ENCODE data around the gene SASH3.
"Not testable (repeated sequence)": the region's sequence is repeated elsewhere in the genome, so short reads cannot be mapped to it uniquely, and the experiment has no call there.

The SASH3 gene

DNA sequence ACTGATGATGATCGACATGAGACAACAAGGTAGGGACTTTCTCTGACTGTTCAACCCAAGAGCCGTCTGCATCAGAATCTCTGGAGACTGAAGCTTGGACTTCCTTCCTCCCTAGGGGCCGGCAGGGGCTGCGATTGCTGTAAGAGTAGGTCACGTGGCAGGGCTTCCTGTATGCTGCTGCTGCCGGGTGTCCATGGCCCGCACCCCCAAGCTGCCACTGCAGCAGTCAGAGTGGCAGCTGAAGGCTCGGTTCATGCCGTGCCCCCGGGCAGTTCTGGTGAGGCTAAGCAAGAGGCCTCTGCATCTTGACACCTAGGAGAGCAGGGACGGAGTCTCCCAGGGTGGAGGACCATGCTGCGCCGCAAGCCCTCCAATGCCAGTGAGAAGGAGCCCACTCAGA lies at the start of gene SASH3:
Gene SASH3 (plus strand): TSS at position 203 of the 400 bp plus-strand sequence. CDS start 149 bp downstream, at position 352.
- no peak for DNase-seq (ENCODE audit: low spot score)

DNA sequence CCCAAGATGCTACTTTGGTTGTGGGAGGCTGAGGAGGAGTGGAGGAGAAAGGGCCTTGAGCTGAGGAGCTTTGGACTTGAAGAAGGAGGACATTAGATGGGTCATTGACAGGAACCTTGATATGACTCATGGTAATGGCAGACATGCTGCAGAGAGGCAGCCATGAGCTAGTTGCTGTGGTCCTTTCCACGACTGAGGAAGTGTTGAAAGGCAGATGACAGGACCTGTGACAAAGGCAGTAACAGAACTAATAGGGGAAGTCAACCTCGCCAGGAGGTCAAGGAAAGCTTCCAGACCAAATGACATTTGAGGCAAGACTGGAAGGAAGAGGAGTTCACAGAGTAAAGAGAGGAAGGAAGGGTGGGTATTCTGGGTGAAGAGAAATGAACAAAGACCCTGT lies 48.5 kb upstream of the SASH3 start:
- DNase-seq (ENCODE audit: low spot score) = no peak

DNA sequence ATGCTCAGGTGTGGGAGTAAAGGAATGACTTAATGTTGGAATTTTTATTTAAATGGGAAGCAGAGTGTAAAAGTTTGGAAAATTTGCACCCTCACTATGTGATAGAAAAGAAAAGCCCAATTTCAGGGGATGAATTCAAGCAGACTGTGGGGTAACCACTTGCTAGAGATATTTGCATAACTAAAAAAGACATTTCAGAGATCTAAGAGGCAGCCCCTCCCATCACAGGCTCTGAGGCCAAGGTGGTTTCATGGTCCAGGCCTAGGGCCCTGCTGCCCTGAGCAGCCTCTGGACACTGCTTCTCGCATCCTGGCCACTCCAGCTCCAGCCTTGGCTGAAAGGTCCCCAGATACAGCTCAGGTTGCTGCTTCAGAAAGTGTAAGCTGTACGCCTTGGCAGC lies 46.9 kb upstream of the SASH3 start:
- DNase-seq (ENCODE audit: low spot score) = no peak

DNA sequence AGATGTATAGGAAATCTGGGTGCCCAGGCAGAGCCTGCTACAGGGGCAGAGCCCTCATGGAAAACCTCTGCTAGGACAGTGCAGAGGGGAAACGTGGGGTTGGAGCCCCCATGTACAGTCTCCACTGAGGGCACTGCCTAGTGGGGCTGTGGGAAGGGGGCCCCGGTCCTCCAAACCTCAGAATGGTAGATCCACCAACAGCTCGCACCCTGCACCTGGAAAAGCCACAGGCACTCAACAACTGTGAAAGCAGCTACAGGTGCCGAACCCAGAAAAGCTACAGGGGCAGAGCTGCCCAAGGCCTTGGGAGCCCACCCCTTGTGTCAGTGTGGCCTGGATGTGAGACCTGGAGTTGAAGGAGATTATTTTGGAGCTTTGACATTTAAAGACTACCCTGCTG lies 46.4 kb upstream of the SASH3 start:
- no peak for DNase-seq (ENCODE audit: low spot score)

DNA sequence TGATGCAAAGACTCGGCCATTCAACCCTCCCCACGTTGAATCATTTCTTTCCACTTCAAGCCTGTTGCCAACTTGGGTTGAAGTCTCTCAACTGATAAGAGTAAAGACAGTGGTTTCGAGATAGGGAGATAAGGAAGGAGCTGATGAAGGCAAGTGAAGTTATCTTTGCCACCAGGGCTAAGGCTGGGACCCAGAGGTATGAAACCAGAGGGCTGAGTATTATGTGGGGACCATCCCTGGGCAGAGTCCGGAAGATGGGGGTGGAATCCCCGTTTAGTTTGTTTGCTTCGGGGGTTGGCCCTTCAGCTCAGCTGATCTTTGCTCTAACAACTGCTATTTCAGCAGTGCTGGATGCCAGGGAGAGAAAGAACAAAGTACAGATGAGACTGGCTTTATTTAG lies 43.3 kb upstream of the SASH3 start:
- no peak for DNase-seq (ENCODE audit: low spot score)

DNA sequence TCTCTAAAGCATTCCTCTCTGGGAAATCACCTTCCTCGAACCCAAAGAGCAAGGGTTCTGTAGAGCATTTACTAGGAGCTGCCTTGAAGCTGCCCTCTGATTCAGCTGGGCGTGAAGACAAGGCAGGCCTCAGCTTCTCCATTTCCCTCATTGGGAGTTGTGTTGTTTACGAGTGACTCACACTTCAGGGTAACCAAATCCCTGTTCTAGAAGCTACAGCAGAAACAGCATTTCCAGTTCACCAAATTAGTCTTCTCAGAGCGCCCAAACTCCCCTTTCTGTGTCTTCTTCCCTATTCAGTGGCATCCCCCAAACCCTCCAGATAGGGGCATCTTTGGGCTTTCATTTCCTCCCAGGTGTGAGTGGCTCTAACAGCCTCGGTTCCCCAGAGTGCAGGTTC lies 41.8 kb upstream of the SASH3 start:
- no peak for DNase-seq (ENCODE audit: low spot score)

DNA sequence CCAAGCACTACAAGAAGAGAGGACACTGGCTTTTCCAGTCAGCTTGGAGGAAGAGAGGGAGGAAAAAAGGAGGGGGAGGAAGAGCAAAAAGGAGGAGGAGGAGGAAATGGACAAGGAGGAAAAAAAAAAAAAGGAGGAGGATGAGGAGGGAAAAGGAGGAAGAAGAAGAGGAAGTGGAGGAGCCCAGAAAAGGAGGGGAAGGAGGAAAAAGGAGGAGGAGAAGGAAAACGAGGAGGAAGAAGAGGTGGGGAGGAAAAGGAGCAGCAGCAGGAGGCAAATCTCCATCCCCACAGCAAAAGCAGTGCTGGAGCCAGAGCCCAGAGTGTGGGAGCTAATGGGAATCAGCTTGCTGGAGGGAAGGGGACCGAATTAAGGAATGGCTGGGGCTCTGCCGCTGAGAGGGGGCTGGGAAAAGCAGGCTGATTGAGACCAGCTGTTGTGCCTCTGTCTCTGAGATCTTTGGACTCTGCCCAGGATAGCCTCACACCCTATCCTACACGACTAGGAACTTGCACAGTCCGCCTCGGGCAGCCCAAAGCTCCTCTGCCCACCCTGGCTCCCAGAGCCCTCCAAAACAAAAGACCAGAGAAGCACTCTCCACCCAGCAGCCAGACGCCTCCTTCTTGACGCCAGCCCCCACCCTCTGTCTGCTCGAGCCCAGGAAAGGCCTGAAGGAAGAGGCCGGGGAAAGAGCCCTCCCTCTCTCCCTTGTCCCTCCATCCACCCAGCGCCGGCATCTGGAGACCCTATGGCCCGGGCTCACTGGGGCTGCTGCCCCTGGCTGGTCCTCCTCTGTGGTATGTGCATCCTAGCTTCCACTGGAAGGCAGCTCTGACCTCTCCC lies 41.1 kb upstream of the SASH3 start, which contains the start of gene XPNPEP2:
Gene XPNPEP2 (plus strand): TSS at position 514 of the 843 bp plus-strand sequence. CDS start 235 bp downstream, at position 749.
- no peak for DNase-seq (ENCODE audit: low spot score)

DNA sequence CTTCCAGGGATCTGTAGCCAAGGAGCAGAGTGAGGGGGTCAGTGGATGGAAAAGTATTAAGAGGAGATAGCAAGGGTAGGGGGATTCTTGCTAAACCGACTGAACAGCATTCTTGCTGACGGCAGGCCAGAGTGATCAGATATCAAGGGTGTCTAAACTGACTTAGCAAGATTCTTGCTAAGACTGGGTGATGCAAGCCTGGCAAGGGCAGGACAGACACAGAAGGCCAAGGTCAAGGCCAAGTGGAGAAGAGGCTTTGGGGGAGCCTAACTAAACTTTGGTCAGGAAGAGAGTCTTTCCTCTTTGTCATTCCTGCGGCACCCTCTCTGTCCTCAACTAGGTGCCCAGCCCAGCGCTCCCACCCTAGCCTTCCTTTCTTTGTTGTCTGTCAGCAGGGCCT lies 40.2 kb upstream of the SASH3 start:
- DNase-seq (ENCODE audit: low spot score) = no peak

DNA sequence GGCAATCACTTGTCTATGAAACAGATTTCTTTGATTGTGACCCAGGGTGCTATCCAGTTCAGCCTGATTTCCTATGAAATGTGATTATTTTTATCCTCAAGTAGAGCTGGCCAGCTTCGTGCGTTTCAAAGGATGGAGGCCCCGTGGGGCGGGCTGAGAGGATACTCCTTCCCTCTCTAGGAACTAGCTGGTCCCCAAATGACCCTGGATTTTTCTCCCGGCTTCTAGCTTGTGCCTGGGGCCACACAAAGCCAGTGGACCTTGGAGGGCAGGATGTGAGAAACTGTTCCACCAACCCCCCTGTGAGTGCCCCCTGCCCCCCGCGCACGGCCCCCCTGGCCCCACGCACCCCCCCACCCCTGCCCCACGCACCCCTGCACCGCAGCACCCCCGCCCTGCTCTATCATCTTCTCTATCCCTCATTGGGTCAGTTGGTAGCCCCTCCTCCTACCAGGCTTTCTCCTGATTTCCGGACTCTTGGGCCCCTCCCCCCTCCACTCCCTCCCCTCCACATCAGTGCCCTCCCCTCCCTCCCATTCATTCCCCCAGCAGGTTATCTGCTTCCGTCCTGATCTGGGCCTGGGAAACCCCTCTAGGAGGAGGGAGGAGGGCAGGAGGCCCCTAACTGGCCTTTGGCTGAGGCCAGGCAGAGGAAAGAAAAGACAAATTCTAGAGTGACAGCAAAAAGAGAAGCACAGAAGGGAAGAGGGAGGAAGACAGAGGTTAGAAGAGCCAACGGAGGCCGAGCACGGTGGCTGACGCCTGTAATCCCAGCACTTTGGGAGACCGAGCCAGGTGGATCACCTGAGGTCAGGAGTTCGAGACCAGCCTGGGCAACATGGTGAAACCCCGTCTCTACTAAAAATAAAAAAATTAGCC lies 37.6 kb upstream of the SASH3 start:
- DNase-seq (ENCODE audit: low spot score) = no peak

DNA sequence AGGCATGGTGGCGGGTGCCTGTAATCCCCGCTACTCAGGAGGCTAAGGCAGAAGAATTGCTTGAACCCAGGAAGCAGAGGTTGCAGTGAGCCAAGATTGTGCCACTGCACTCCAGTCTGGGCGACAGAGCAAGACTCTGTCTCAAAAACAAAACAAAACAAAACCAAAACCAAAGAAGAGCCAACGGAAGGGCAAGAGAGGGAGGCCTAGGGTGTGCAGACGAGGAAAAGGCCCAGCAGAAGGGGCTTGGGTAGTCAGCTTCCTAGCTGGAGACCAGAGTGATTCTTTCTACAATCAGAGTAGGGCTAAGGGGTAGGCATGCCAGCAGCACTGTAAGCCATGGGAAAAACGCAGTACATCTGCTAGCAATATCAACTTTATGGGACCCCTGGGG lies 37.0 kb upstream of the SASH3 start:
- not testable (repeated sequence) for DNase-seq (ENCODE audit: low spot score)

DNA sequence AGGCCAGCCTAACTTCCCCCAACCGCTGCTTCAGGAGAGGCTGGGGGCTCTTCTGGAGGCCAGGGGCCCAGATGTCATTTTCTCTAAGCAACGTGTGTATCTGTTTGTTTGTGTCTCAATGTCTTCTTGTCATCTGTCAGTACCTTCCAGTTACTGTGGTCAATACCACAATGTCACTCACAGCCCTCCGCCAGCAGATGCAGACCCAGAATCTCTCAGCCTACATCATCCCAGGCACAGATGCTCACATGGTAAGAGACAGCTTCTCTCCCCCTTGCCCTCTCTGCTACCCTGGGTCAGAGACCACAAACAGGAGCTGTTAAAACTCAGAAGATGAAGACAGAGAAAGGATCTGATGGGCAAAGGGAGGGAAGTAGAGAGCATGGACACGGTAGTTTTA lies 35.9 kb upstream of the SASH3 start:
- DNase-seq (ENCODE audit: low spot score) = no peak

DNA sequence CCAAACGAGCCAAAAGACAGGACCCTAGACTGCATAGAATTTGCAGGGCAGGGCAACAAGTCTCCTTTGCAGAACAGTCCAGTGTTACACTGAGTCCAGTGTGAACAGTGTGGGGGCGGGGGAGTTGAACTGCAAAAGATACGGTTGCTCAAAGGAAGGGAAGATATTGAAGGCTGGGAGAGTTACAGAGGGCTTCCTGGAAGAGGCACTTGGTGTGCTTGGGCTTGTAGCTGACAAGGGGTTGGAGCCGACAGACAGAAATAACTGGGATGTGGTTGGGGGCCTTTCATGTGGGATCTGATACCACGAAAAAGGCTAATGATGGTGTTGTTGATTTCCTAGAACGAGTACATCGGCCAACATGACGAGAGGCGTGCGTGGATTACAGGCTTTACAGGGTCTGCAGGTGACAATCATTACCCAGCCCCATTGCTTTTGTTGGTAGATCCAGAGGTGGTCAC lies 34.9 kb upstream of the SASH3 start:
- DNase-seq (ENCODE audit: low spot score) = no peak

DNA sequence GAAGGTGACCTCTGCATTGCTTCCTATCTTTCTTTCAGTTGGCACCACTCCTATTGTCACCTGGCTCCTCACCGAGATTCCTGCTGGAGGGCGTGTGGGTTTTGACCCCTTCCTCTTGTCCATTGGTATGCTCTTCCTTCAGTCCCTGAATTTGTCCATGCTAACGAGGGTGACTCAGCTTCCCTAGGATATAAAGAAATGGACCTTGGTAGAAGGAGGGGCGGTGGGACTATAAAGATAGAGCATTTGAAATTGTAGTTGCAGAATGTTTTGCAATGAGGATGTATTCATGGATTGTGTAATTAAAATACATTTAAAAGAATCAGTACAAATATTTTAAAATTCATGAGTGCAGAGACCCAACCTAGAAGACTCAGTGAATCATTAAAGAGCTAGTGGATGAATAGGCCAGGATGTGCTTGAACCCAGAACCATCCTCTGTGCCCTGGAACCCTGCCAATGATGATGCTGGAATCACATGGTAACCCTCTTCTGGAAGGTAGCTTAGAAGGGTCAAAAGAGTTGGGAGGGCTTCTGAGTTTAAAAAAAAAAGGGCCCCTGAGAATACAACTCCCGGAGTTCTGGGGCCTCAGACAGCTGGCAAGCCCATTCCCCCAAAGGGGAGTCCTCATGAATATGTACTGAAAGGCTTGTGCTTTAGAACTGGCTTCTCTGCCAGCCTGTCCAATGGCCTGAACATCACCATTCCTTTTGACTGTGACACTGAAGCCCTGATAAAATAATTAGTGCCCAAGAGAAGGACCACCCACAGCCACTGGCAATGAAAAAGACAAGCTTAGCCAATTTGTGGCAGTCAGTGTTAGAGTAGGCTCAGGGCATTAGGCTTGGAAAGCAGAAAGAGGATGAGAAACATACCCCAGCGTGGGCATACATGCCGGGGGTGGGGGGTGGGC lies 32.9 kb upstream of the SASH3 start:
- no peak for DNase-seq (ENCODE audit: low spot score)

DNA sequence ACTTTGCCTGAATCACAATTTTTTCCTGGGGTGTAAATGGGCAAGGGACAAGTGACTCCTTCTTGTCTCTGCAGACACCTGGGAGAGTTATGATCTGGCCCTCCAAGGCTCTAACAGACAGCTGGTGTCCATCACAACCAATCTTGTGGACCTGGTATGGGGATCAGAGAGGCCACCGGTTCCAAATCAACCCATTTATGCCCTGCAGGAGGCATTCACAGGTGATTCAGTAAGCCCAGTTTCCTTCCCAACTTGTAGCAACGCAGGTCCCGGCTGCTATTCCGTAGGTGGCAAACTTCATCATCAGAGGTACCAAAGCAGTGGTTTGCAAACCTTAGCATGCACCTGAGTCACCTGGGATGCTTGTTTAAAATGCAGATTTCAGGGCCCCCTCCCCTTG lies 32.2 kb upstream of the SASH3 start:
- no peak for DNase-seq (ENCODE audit: low spot score)

DNA sequence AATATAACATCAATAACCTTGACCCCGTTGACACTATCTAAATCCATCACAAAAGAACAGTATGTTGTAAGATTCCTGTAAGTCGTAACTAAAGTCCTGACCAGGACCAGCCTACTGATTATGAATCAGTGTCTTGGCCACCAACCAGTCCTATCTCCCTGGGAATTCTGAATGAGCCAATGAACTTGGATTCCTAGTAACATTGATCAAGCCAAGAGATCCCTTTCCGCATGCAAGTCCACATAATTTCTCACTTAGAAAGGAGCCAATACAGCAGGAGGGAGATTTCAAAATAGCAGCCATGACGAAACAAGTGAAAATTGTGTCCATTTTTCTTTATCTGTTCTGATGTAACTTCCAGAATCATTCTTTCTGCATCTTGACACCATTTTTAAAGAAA lies 31.4 kb upstream of the SASH3 start:
- DNase-seq (ENCODE audit: low spot score) = no peak

DNA sequence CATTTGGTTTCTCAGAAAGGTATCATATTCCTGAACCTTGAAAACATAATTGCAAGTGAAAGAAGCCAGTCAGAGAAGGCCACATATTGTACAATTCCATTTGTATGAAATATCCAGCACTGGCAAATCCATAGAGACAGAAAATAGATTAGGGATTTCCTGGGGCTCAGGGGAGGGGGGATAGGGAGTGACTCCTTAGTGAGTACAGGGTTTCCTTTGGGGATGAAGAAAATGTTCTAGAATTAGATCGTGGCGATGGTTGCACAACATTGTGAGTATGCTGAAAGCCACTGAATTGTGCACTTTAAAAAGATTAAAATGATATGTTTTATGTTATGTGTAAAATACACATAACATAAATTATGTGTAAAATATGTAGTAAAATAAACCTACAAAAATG lies 30.7 kb upstream of the SASH3 start:
- no peak for DNase-seq (ENCODE audit: low spot score)

DNA sequence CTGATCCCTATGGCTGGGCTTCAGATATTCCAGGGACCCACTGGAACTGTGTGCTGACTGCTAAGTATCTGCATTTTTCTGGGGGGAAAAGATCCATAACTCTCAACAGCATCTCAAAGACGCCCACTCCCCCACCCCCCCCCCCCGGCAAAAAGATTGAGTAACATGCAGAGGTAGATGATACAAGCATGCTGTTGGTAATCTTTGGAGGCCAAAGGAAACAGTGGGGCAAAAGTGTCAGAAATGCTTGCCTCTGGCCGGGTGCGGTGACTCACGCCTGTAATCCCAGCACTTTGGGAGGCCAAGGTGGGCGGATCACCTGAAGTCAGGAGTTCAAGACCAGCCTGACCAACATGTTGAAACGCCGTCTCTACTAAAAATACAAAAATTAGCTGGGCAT lies 28.8 kb upstream of the SASH3 start:
- no peak for DNase-seq (ENCODE audit: low spot score)

DNA sequence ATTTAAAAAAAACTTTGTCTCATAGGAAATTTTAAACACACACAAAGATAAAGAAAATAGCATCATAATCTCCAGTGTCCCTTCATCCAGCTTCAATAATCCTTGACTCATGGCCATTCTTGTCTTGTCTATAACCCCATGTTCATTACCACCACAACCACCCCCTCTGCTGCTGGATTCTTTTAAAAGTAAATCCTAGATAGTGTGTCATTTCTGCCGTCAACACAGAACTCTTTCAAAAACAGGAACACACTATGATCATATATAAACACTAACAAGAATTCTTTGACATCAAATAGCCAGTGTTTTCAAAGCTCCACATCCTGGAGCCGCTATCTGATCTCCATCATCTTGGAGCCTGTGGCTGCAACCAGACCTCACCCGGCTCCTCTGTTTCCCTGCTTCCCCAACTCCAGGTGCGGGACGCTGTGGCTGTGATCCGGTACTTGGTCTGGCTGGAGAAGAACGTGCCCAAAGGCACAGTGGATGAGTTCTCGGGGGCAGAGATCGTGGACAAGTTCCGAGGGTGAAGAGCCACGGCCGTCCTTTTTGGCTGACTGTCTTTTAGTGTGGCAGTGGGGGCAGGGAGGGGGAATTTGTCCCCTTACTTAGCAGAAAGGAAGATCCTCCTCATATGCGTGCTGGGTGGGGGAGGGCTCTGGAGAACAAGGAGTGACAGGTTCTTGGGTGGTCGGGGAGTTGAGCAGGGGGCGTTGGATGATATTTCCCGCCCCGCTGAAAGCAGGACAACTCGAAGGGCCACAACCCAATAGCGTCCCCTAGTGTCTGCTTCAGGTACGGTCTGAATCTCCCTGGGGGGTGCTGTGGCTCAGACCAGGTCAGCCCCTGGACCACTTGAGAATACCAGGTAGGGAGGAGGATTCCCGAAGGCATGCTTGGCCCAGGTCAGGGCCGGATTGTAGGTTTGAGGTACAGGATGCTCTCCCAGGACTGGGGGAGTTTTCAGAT lies 25.4 kb upstream of the SASH3 start:
- no peak for DNase-seq (ENCODE audit: low spot score)

DNA sequence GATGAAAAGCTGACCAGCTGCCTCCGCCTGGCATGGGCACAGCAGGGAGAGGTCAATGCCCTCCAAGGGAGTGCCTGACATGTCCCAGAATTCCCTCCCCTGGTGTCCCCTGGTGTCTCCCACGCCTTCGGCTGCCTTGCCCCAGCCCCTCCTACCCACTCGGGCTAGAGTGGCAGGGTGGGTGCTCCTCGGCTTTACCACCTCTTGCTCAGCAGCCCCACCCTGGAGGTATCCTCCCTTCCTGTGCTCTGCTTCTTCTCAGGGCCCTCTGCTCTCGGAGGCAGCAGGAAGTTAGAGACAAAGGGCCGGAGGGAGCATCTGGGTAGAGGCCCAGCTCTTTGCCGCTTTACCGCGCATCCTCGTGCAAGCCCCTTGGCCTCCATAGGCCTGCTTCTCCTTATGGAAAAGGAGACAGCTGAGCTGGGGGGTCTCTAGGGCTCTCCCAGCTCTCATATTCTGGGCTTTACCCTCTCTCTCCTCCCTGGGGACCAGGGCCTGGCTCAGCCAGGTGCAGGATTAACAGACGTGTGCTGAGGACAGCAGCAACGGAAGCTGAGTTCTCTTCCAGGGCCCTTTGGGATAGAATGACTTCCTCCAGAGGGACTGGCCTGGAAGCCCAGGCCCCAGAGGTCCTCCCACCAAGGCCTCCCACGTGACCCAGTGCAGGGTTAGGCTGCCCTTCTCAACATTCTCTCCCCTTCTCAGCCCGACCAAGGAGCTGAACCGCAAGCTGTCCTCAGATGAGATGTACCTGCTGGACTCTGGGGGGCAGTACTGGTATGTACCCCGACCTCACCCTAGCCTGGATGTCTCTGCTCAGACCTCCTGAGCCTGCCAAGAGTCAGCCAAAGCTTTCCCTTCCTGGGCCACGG lies 23.7 kb upstream of the SASH3 start:
- no peak for DNase-seq (ENCODE audit: low spot score)
